GM18951 (cell line): Measurements from ENCODE around the gene KCNT2.

Experiments used
- POLR2A ChIP-seq: IDR thresholded peaks from 4 replicates; pipeline ENCODE4 v1.6.1; 2011; ENCODE audit warnings: mild to moderate bottlenecking; ENCODE audit not compliant: insufficient read length, insufficient read depth; ENCODE audit errors: extremely low read depth
- in situ Hi-C: fragments of 300-500 bp; cut with MboI; formaldehyde crosslinking; loops from one replicate; pipeline ENCODE4 v1.12.0; 2022; ENCODE audit warnings: low sequenced_read_pairs, mixed read lengths, inconsistent platforms; ENCODE audit not compliant: unreplicated experiment

Gene KCNT2

DNA sequence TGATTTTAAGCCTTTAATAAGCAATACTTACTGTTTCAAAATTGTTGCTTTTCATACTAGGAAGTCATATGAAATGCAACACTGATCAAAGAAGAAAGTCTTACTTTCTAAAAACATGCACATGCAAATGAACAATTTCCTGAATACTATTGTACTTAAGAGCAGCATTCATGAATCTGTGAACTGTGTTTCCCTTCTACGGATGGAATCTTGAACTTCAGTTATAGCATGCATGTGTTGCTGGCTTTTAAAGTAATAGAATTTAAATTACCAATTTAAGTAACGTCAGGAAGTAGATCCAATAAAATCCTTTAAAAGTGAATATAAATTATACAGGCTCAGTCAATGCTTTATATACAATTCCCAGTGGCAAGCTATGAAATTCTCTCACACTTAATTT, 348.9 kb downstream of the KCNT2 start:
- no peak for TF ChIP-seq POLR2A
- in situ Hi-C loops: no loop called here

DNA sequence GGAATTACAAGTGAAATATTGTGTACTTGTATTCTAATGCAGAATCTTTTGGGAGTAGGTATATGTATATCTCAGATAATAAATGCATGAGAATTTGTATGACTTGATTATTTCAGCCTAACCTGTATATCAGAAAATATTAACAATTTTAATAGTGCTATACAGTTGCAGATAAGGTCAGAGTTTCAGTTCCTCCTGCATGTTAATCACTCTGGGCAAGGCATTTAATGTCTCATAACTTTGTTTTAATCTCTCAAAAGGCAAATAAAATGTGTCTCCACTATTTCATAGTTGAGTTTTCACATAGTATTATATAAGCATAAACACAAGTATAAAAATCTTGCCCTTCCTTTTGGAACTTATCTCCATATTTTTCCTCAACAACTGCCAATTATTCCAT, 352.5 kb downstream of the KCNT2 start:
- no peak for TF ChIP-seq POLR2A
- in situ Hi-C loops: no loop called here

DNA sequence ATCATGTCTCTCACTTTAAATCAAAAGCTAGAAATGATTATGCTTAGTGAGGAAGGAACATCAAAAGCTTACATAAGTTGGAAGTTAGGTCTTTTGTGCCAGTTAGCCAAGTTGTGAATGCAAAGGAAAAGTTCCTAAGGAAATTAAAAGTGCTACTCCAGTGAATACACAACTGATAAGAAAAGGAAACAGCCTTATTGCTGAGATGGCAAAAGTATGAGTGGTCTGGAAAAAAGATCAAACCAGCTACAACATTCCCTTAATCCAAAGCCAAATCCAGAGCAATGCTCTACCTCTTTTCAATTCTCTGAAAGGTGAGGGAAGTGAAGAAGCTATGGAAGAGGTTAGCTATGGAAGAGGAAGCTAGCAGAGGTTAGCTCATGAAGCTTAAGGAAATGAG, 378.7 kb downstream of the KCNT2 start:
- TF ChIP-seq POLR2A: no peak
- in situ Hi-C loops: no loop called here

DNA sequence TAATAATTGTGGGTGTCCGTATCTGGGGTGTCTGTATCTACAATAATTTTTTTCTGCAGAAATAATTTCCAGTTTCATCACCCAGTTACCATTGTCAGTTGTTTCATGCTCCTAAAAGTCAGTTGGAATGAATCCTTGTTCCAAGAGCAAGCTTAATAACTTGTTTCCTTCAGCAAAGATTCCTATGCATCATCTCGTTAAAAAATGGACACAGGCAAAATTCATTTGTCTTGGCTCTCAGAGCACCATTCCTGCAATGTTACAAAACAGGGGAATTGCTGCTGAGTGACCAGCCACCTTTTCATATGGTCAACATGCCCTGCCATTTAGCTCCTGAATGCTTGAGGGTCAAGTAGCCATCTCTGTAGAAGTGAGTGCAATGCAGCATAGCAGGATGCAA, 393.4 kb downstream of the KCNT2 start:
- in situ Hi-C loops: no loop called here
- TF ChIP-seq POLR2A: no peak

DNA sequence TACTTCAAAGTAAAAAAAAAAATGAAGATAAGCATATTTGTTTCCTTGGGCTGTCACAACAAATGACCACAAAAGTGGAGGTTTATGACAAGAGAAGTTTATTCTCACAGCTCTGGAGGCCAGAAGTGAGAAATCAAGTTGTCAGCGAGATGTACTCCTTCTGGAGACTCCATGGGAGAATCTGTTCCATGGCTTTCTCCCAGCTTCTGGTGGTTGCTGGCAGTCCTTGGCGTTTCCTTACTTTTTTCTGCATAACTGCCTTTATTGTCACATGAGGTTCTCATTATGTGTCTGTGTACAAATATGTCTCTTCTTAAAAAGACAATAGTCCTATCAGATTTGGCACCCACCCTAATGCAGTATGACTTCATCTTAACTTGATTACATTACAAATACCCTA, 398.3 kb downstream of the KCNT2 start:
- TF ChIP-seq POLR2A: no peak
- in situ Hi-C loops: no loop called here

DNA sequence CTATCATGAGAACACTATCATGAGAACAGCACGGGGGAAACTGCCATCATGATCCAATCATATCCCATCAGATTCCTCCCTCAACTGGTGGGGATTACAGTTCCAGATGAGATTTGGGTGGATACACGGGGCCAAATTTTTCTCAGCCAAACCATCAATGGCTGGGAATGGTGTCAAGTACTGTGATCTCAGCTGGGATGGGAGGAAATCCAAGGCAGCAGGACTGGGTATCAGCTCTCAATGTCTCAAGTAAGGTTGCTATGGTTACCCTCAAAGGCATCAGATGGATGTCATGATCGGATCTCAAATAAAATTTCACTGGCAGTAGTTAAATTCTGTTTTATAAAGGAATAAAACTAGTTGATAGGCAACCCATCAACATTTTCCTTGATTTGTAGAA, 399.0 kb downstream of the KCNT2 start:
- TF ChIP-seq POLR2A: no peak
- in situ Hi-C loops: no loop called here

DNA sequence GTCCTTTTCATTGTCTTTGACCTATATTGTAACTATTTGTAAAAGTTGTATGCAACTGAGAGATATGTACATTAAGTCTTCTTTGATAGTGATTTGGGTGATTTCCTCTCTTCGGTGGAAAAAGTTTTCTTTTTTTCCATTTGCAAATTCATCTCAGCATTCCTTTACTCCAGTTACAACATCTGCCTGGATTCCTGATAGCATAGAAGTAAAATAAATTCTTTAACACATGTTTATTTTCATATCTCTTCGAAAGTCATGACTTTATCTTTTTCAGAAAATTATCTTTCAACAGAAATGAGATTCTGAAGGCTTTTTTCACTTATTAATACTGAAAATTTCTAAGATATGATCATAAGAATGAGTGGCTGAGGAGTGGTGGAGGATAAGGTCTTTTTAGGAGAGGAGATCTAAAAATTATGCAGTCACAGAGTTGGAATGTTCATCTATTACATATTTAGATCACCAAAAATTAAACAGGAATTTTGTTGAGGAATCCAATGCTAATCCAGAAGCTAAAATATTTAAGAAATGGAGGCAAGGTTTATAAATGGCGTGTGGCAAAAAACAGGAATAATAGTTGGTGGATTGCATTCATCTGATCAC, 400.5 kb downstream of the KCNT2 start:
- no peak for TF ChIP-seq POLR2A
- in situ Hi-C loops: no loop called here

DNA sequence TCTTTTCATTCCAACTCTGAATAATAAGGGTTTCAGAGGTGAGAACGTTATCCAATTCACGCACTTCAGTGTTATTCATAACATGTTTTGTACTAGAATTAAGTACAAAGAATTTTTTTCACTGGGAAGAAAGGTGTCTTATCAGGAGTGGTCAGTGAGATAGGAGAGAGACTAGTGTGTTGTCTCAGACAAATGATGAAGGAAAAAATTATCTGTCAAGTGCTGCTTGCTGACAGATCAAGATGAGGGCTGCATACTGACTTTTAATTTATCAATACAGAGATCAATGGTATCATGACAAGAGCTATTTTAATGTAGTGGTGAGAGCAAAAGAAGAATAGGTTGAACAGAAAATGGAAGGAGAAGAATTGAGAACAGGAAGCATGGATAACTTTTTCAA, 402.4 kb downstream of the KCNT2 start:
- in situ Hi-C loops: no loop called here
- TF ChIP-seq POLR2A: no peak

DNA sequence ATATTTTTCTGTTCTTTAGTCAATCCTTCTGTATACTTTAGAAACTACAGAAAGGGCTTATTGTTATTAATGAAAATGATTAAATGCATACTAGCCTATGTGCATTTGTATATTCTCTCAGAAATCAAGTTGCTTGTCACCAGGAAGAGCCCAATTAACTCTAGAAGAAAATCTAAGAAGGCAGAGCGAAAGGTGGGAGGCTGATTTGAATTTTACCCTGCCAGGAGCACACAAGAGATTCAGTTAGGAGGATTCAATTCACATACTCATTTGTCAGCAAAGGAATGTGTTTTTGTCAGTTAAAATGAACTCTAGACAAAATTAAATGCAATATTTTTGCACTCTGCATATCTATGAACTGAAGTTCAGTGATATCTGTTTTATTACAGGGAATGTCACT, 411.8 kb downstream of the KCNT2 start:
- in situ Hi-C loops: no loop called here

DNA sequence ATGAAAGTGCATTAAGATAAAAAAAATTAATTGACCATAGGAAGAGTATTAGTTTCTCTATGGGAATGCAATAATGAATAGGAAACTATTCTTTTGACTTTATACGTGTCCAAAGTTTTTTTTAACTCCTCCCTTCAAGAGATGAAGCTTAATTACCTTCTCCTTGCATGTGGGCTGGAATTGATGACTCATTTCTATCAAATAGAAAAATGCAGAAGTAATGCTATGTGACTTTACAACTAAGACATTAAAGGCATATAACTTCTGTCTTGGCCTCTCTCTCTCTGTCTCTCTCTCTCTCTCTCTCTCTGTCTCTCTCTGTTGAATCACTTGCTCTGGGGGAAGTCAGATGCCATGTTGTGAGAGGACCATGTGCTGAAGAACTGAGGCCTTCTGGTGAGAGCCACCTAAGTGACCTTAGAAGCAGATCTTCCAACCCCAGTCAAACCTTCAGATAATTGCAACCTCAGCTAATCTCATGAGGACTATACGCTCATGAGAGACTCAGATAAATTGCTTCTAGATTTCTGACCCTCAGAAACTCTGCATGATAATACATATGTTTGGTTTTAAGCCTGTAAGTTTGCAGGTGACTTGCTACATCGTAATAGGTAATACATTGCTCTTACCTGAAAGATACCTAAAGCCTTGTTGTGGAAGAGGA, 414.2 kb downstream of the KCNT2 start:
- TF ChIP-seq POLR2A: no peak
- in situ Hi-C loops: no loop called here

More for the DNA sequence above, 411.8 kb downstream of the KCNT2 start:
- no peak for TF ChIP-seq POLR2A

DNA sequence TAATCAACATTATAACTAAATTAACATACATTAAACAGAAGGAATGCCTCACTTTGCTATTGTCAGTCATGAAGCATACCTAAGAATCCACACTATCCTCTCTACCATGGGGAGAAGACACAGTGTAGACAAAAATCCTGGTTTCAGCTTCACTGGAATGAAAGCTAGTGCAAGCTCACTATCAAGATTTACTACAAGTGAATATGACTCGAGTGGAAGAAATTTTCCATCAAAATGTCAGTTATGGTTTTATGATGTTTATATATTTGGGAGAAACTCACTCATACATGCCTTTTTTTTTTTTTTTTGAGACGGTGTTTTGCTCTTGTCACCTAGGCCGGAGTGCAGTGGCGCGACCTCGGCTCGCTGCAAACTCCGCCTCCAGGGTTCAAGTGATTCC, 424.3 kb downstream of the KCNT2 start:
- in situ Hi-C loops: no loop called here
- no peak for TF ChIP-seq POLR2A

DNA sequence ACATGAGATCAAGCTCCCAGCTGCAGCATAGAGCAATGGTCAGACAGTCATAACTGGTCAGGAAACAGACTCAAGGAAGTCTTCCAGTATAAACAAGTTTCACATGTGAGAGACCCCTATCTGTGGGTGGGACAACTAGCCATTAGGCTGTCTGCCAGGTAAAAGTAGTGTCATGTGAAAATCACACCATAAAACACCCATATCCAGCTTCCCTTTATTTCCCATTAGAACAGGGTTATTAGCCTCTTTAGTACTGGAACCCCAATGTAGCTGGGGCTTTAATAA, 426.7 kb downstream of the KCNT2 start:
- in situ Hi-C loops: no loop called here
- TF ChIP-seq POLR2A: no peak

DNA sequence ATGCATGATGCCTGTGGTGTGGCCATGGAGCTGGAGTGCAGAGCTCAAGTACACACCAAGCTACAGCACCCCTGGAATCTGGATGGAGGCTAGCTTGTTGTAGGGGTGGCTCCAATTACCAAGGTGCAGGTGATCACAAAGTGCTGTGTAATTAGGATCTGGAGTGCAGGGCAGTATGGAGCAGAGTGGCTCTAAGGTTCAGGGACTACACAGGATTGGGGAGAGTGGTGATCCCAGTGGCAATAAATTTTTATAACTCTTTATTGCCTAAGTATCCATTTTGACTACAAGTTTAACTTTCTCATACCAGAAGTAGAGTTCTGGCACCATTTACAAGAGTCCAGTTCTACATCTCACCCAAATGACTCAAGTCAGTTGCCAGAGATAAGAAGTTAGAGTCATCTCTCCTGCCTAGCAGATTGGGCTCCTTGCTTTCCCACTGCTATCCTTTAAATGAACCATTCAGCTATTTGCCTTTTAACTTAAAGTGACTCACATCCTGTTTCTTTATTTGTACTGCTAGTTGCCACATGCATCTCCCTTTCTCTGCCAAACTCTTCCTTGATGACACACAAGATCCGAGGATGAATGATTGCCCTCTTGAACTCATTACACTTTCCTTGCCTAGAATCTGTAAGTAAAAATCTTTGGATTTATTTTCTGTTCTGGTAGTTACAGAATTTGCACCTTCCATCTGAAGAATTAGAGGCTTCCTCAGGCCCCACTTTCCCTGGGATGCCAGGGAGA, 427.2 kb downstream of the KCNT2 start:
- in situ Hi-C loops: no loop called here
- no peak for TF ChIP-seq POLR2A

DNA sequence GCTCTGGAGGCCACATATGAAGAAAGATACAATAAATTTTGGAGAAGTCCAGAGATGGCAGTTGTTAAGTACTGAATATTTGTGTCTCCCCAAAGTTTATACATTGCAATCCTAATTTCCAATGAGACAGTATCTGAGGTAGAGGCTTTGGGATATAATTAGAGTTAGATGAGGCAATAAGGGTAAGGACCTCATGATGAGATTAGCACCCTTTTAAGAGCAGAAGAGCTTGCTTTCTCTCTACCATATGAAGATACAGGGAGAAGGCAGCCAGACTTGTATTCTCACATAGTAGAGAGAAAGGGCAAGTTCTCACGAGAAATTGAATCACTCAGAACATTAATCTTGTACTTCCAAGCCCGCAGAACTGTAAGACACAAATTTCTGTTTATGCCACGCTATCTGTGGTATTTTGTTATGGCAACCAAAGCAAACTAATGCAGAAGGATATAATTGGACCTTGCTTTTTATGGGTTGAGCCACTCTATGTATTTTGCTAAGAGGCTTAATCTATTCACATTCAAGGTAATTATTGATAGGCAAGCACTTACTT, 430.1 kb downstream of the KCNT2 start:
- in situ Hi-C loops: no loop called here
- no peak for TF ChIP-seq POLR2A
